C4-2B (cell line): ENCODE data around the gene PLXNA4.

Source experiments
- H3K27ac ChIP-seq: fragments of 450-650 bp; 2 replicates; pipeline ENCODE4 v1.5.1; 2017
- ZFX ChIP-seq: fragments of 450-650 bp; IDR thresholded peaks from 2 replicates; pipeline ENCODE4 v1.6.1; 2017
- TF ChIP-seq, protein P1 (sequence below): fragments of 450-650 bp; conservative IDR thresholded peaks from 2 replicates; pipeline ENCODE4 v1.5.1; 2017; ENCODE audit warnings: mild to moderate bottlenecking

Gene PLXNA4

DNA sequence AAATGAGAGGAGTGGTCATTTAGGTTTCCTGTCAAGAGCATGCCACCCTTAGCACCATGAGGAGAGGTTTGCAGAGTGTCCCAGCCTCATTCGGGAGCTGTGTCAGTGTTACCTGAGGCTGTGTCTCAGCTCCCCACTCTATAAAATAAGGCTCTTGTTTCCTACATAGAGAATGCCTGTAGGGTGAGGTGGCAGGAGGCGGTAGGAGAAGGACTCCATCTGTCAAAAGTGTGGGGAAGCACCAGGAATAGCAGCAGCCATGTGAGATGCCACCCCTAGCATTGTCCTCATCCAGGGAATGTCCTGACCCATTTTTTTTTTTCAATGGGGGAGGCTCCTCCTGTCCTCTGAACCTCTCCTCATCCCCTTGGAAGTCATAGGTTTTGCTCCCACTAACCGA lies 451.2 kb downstream of the PLXNA4 start:
- TF ChIP-seq, protein P1, sequence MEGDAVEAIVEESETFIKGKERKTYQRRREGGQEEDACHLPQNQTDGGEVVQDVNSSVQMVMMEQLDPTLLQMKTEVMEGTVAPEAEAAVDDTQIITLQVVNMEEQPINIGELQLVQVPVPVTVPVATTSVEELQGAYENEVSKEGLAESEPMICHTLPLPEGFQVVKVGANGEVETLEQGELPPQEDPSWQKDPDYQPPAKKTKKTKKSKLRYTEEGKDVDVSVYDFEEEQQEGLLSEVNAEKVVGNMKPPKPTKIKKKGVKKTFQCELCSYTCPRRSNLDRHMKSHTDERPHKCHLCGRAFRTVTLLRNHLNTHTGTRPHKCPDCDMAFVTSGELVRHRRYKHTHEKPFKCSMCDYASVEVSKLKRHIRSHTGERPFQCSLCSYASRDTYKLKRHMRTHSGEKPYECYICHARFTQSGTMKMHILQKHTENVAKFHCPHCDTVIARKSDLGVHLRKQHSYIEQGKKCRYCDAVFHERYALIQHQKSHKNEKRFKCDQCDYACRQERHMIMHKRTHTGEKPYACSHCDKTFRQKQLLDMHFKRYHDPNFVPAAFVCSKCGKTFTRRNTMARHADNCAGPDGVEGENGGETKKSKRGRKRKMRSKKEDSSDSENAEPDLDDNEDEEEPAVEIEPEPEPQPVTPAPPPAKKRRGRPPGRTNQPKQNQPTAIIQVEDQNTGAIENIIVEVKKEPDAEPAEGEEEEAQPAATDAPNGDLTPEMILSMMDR, result no peak
- TF ChIP-seq ZFX, result no peak
- no peak overlapping the region for H3K27ac ChIP-seq

DNA sequence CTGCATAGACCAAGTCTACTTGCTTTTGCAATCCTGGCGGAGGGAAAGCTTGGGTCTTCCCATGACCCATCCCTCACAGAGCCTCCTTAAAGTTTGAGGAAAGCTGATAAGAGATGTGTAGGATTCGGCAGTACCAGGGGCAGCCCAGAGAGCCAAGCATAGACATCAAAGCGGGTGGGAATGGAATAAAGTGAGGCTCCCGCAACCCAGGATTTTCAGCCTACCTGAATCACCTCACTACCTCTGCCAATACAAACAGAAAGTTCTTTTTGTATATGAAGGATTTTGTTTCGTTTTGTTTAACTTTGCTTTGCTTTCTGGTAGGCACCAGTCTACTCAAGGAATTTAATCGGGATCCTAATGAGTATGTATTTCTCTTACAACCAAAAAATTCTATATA lies 451.7 kb downstream of the PLXNA4 start:
- H3K27ac ChIP-seq, result no peak overlapping the region
- TF ChIP-seq ZFX, result no peak
- TF ChIP-seq, protein P1, result no peak

GRCh38 chr7:132123773-132124172 lies 452.5 kb downstream of the PLXNA4 start:
- H3K27ac ChIP-seq, result no peak overlapping the region
- no peak for TF ChIP-seq ZFX
- TF ChIP-seq, protein P1, result no peak

DNA sequence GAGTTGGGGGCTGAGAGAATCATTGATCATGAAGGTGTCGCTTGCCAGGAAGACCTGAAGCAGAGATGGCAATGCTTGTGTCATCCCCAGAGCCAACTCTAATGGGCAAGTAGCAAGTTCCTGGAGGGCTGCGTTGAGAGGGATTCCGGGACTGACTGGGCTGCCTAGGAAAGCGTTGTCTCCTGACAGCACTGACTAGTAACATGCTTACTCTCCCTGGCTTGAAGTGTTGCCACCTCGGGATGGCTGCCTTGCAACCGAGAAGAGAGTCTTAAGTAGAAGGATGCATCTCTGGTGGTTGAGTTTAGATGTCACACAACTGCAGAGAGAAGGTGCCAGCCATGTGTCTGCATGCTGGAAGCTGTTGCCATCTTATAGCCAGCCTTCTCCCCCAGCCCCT lies 453.4 kb downstream of the PLXNA4 start:
- no peak overlapping the region for H3K27ac ChIP-seq

GRCh38 chr7:132121987-132122386 lies 454.3 kb downstream of the PLXNA4 start:
- no peak for TF ChIP-seq ZFX
- TF ChIP-seq, protein P1, result no peak
- H3K27ac ChIP-seq, result no peak overlapping the region

More for the DNA sequence above, 453.4 kb downstream of the PLXNA4 start:
- no peak for TF ChIP-seq ZFX
- TF ChIP-seq, protein P1, result no peak

- TF ChIP-seq, protein P1, result no peak
- no peak for TF ChIP-seq ZFX
- no peak overlapping the region for H3K27ac ChIP-seq
Measured at GRCh38 chr7:132118641-132119040, 457.6 kb downstream of the PLXNA4 start.

GRCh38 chr7:132117636-132118035 lies 458.6 kb downstream of the PLXNA4 start:
- TF ChIP-seq ZFX, result no peak
- TF ChIP-seq, protein P1, result no peak
- no peak overlapping the region for H3K27ac ChIP-seq
